22Rv1 (cell line): ENCODE results near the gene APBA1.

Experiments used
- ZFX ChIP-seq: fragments of 450-650 bp; IDR thresholded peaks from 2 replicates; pipeline ENCODE4 v1.6.1; 2017; ENCODE audit warnings: antibody characterized with exemption, borderline replicate concordance
- TF ChIP-seq, protein P1 (sequence below): fragments of 450-650 bp; IDR thresholded peaks from 2 replicates; pipeline ENCODE4 v1.5.1; 2017; ENCODE audit warnings: mild to moderate bottlenecking

DNA sequence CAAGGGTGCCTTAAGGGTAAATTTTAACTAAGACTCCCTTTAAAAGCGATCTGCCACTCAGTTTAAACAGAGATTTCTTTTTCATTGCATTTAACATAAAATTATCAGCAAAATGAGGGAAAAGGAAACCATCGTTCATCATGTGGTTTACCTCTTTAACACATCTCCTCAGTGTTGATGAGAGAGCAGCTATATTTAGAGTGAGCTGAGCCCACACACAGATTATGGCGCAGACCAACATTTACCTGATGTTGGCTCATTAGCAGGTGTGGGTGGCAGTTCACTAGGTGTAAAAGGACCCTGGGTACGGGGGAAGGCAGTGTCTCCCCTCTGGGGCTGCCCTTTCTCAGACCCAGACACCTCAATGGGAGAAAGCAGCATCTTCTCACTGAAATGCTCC is 197.3 kb downstream of the APBA1 start:
- TF ChIP-seq, protein P1, sequence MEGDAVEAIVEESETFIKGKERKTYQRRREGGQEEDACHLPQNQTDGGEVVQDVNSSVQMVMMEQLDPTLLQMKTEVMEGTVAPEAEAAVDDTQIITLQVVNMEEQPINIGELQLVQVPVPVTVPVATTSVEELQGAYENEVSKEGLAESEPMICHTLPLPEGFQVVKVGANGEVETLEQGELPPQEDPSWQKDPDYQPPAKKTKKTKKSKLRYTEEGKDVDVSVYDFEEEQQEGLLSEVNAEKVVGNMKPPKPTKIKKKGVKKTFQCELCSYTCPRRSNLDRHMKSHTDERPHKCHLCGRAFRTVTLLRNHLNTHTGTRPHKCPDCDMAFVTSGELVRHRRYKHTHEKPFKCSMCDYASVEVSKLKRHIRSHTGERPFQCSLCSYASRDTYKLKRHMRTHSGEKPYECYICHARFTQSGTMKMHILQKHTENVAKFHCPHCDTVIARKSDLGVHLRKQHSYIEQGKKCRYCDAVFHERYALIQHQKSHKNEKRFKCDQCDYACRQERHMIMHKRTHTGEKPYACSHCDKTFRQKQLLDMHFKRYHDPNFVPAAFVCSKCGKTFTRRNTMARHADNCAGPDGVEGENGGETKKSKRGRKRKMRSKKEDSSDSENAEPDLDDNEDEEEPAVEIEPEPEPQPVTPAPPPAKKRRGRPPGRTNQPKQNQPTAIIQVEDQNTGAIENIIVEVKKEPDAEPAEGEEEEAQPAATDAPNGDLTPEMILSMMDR, result no peak
- TF ChIP-seq ZFX, result no peak
